SK-N-SH (cell line): ENCODE data around the gene PARD3B. TPM values are rescaled to one million over a fixed set of nuclear protein-coding genes. Genes with fewer than 3 reads are reported as not detected.
A peak's percentile ranks its signal among the peaks of the same experiment; 100 is the strongest.

Experiments
- CTCF ChIA-PET: fragments of 300-600, 350-600 bp; formaldehyde crosslinking; extraction: SDS; loops from one replicate; lab custom pipeline; 2021; lab: Yijun Ruan, JAX
- POLR2A ChIA-PET: fragments of 350-600 bp; sonication (Branson Sonifier 250); formaldehyde crosslinking; extraction: SDS; loops from one replicate; lab custom pipeline; 2020; ENCODE audit warnings: antibody characterized with exemption, inconsistent platforms; lab: Yijun Ruan, JAX
- DNase-seq: peaks from one replicate; pipeline ENCODE4 v3.0.0; 2012
- H2AFZ ChIP-seq: fragments of 200-600 bp; sonication (generic); 2 replicates; pipeline ENCODE4 v1.8.1; 2016; ENCODE audit warnings: antibody characterized with exemption, mild to moderate bottlenecking, low read depth
- H3F3A ChIP-seq: fragments of 200-600 bp; sonication (generic); replicated peaks from 2 replicates; pipeline ENCODE3; 2016; ENCODE audit warnings: antibody characterized with exemption, mild to moderate bottlenecking; ENCODE audit not compliant: insufficient read depth
- H3K27ac ChIP-seq, 2 experiments: fragments of 200-500 bp in 1 of 2; fragments of 200-600 bp in 1 of 2; sonication (Bioruptor generic) in 1 of 2; sonication (generic), shearing (Covaris generic) in 1 of 2; 2 replicates each; pipeline versions ENCODE4 v1.5.1 to v1.6.1; 2014 to 2016; ENCODE audit warnings: low read depth in 2 of 2, inconsistent platforms in 1 of 2, low read length in 1 of 2, mild to moderate bottlenecking in 1 of 2, mixed read lengths in 1 of 2
- H3K27me3 ChIP-seq: fragments of 200-600 bp; sonication (generic), shearing (Covaris generic); 2 replicates; pipeline ENCODE4 v1.6.1; 2016; ENCODE audit warnings: mixed run types; ENCODE audit not compliant: insufficient read depth
- H3K36me3 ChIP-seq, 2 experiments: fragments of 200-500 bp in 1 of 2; fragments of 200-600 bp in 1 of 2; sonication (Bioruptor generic) in 1 of 2; sonication (generic) in 1 of 2; replicated peaks in 1 of 2; 2 replicates each; pipeline versions ENCODE3 to v1.5.1; 2014 to 2016; ENCODE audit warnings: low read length in 1 of 2, mild to moderate bottlenecking in 1 of 2; ENCODE audit not compliant: insufficient read depth in 2 of 2, control insufficient read depth in 1 of 2
- H3K4me1 ChIP-seq, 2 experiments: fragments of 200-500 bp in 1 of 2; fragments of 200-600 bp in 1 of 2; sonication (Bioruptor generic) in 1 of 2; sonication (generic), shearing (Covaris generic) in 1 of 2; 2 replicates each; pipeline versions ENCODE4 v1.5.1 to v1.6.1; 2014 to 2016; ENCODE audit warnings: low read depth in 1 of 2, low read length in 1 of 2, mixed run types in 1 of 2; ENCODE audit not compliant: insufficient read depth in 2 of 2, control insufficient read depth in 1 of 2
- H3K4me2 ChIP-seq: fragments of 200-600 bp; sonication (generic), shearing (Covaris generic); 2 replicates; pipeline ENCODE4 v1.6.1; 2017; ENCODE audit warnings: mixed run types
- H3K4me3 ChIP-seq, 2 experiments: fragments of 200-500 bp in 1 of 2; fragments of 200-600 bp in 1 of 2; sonication (Bioruptor generic) in 1 of 2; sonication (generic), shearing (Covaris generic) in 1 of 2; 2 replicates each; pipeline versions ENCODE4 v1.5.1 to v1.8.1; 2014 to 2016; ENCODE audit warnings: low read depth in 2 of 2, inconsistent platforms in 1 of 2, low read length in 1 of 2, mild to moderate bottlenecking in 1 of 2, mixed read lengths in 1 of 2, moderate library complexity in 1 of 2
- H3K79me2 ChIP-seq: fragments of 200-600 bp; sonication (generic); 2 replicates; pipeline ENCODE4 v1.8.1; 2017; ENCODE audit warnings: mild to moderate bottlenecking; ENCODE audit not compliant: insufficient read depth
- H3K9ac ChIP-seq: fragments of 200-600 bp; sonication (generic); 2 replicates; pipeline ENCODE4 v1.6.1; 2017; ENCODE audit warnings: mixed run types
- H3K9me2 ChIP-seq: fragments of 200-600 bp; sonication (generic); 2 replicates; pipeline ENCODE4 v1.6.1; 2017; ENCODE audit warnings: mixed run types
- H3K9me3 ChIP-seq: fragments of 200-600 bp; sonication (generic); 2 replicates; pipeline ENCODE4 v1.6.1; 2017; ENCODE audit warnings: mixed run types, mild to moderate bottlenecking, moderate library complexity
- H4K20me1 ChIP-seq: fragments of 200-600 bp; sonication (generic); 2 replicates; pipeline ENCODE4 v1.6.1; 2017; ENCODE audit warnings: mild to moderate bottlenecking, mixed run types; ENCODE audit not compliant: insufficient read depth
- CHD2 ChIP-seq: fragments of 150-350 bp; IDR thresholded peaks from 2 replicates; pipeline ENCODE4 v1.6.1; 2018; ENCODE audit warnings: low read length; ENCODE audit not compliant: partially characterized antibody
- ELF1 ChIP-seq: IDR thresholded peaks from 2 replicates; pipeline ENCODE4 v1.4.0; 2012
- EP300 ChIP-seq, 2 experiments: IDR thresholded peaks; 2 replicates each; pipeline versions ENCODE4 v1.4.0 to v1.6.1; 2012; ENCODE audit warnings: borderline replicate concordance in 1 of 2, low read depth in 1 of 2, low read length in 1 of 2
- EZH2phosphoT487 ChIP-seq: fragments of 200-600 bp; sonication (generic); IDR thresholded peaks from 2 replicates; pipeline ENCODE4 v1.6.1; 2017; ENCODE audit warnings: low read depth, mixed run types, mild to moderate bottlenecking, antibody characterized with exemption, moderate library complexity, borderline replicate concordance
- FOSL2 ChIP-seq: IDR thresholded peaks from 2 replicates; pipeline ENCODE4 v1.4.0; 2012; ENCODE audit warnings: low read depth, mild to moderate bottlenecking, moderate library complexity, borderline replicate concordance
- FOXJ3 ChIP-seq: sonication (generic); formaldehyde crosslinking; IDR thresholded peaks from 2 replicates; pipeline ENCODE4 v1.5.1; 2020; ENCODE audit warnings: mild to moderate bottlenecking, missing genetic modification reagents
- GABPA ChIP-seq: IDR thresholded peaks from 2 replicates; pipeline ENCODE4 v1.4.0; 2012; ENCODE audit warnings: low read depth, mild to moderate bottlenecking
- JUND ChIP-seq: IDR thresholded peaks from 2 replicates; pipeline ENCODE4 v1.4.0; 2012
- MEF2A ChIP-seq: IDR thresholded peaks from 2 replicates; pipeline ENCODE4 v1.4.0; 2012; ENCODE audit warnings: low read depth, borderline replicate concordance
- MXI1 ChIP-seq: IDR thresholded peaks from 2 replicates; pipeline ENCODE4 v1.6.1; 2012; ENCODE audit warnings: mild to moderate bottlenecking, low read depth, low read length, improper control_type of control experiment
- NFIC ChIP-seq: IDR thresholded peaks from 2 replicates; pipeline ENCODE4 v1.4.0; 2012; ENCODE audit warnings: borderline replicate concordance
- NRF1 ChIP-seq: IDR thresholded peaks from 2 replicates; pipeline ENCODE4 v1.6.1; 2012; ENCODE audit warnings: low read depth, mild to moderate bottlenecking, low read length
- RAD21 ChIP-seq: IDR thresholded peaks from 2 replicates; pipeline ENCODE4 v1.6.1; 2012; ENCODE audit warnings: mild to moderate bottlenecking, low read length
- RCOR1 ChIP-seq: fragments of 150-350 bp; IDR thresholded peaks from 2 replicates; pipeline ENCODE4 v1.6.1; 2017; ENCODE audit warnings: antibody characterized with exemption, low read length
- RXRA ChIP-seq: IDR thresholded peaks from 2 replicates; pipeline ENCODE4 v1.4.0; 2012; ENCODE audit warnings: low read depth, mild to moderate bottlenecking, borderline replicate concordance
- SIN3A ChIP-seq: IDR thresholded peaks from 2 replicates; pipeline ENCODE4 v1.6.1; 2012; ENCODE audit warnings: low read depth, mild to moderate bottlenecking, low read length, moderate library complexity, borderline replicate concordance
- SMC3 ChIP-seq: IDR thresholded peaks from 2 replicates; pipeline ENCODE4 v1.6.1; 2012; ENCODE audit warnings: low read depth, low read length, improper control_type of control experiment
- TAF1 ChIP-seq: IDR thresholded peaks from 2 replicates; pipeline ENCODE4 v1.6.1; 2012; ENCODE audit warnings: low read depth, mild to moderate bottlenecking, low read length, moderate library complexity, borderline replicate concordance
- WGBS: methylation state at CpG from one replicate; pipeline ENCODE4 v1.1.6; 2017; ENCODE audit warnings: low lambda C conversion rate; 5-methylcytosine and 5-hydroxymethylcytosine counted together
- polyA plus RNA-seq, 3 experiments: library from polyadenylated mRNA; depleted of rRNA; stranded (reverse); fragments of >200 nt; gene quantifications; 2 replicates each; pipeline ENCODE4 v1.2.3, GENCODE V29; 2012
- TF ChIP-seq, protein P1 (sequence below): fragments of 200-600 bp; sonication (generic); IDR thresholded peaks from 2 replicates; pipeline ENCODE4 v1.6.1; 2017; ENCODE audit warnings: antibody characterized with exemption, mild to moderate bottlenecking, moderate library complexity
- TF ChIP-seq, protein P2 (sequence below): IDR thresholded peaks from 2 replicates; pipeline ENCODE4 v1.4.0; 2012; ENCODE audit warnings: low read depth, borderline replicate concordance
- TF ChIP-seq, protein P3 (sequence below): fragments of 150-350 bp; IDR thresholded peaks from 2 replicates; pipeline ENCODE4 v1.6.1; 2016; ENCODE audit warnings: mild to moderate bottlenecking, low read depth, low read length
- TF ChIP-seq, protein P4 (sequence below): fragments of 150-350 bp; IDR thresholded peaks from 2 replicates; pipeline ENCODE4 v1.6.1; 2017; ENCODE audit warnings: antibody characterized with exemption, low read length, low read depth, borderline replicate concordance
- TF ChIP-seq, protein P5 (sequence below): IDR thresholded peaks from 2 replicates; pipeline ENCODE4 v1.4.0; 2012; ENCODE audit warnings: low read depth, borderline replicate concordance
- TF ChIP-seq, protein P6 (sequence below): IDR thresholded peaks from 2 replicates; pipeline ENCODE4 v1.4.0; 2012; ENCODE audit warnings: low read depth

Gene PARD3B
- polyA plus RNA-seq, 1 of the 3 experiments (the other 2 are of a cell fraction): 0.87 TPM

DNA sequence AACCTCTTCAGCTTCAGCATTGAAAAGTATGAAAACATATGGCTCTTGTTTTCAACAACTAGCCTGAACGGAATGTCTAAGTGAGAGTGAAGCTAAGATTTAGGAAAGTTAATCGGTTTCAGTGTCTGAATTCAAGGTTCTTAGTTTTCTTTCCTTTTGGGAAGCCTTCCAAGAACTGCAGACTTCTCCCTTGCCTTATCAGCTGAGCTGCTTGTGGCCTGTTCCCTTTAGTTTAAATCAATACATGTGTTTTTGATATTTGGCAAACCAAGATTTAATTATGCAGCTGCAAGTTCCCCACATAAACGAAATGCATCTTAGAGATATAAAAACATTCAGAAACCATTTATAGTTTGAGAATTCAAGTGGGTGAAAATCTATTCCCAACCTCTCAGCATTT, 862.7 kb downstream of the PARD3B start:
- Histone ChIP-seq H3K27me3 (no peaks in the 10 kb centered on the region), H3K27ac (peak overlapping the region; percentile 74 to 92), H3K79me2 (no peaks in the 10 kb centered on the region), H3K4me3 (peak overlapping the region in 1 of 2 experiments; percentile 27; a peak in 1 of 4 replicates), H3K9me2 (no peaks in the 10 kb centered on the region), H3K4me2 (peak overlapping the region; percentile 57; the same call in 1 of the 2 replicates), H3F3A (peaks cover 46% of the 10 kb centered on the region), H2AFZ (peak overlapping the region; percentile 58; the same call in 1 of the 2 replicates), H4K20me1 (peaks cover 4% of the 10 kb centered on the region), H3K9me3 (no peaks in the 10 kb centered on the region), H3K36me3 (no peaks in the 10 kb centered on the region), H3K9ac (0 out of 2 replicates have a peak overlapping the region, but pooled peaks have one; percentile 6), H3K4me1 (peaks cover 14 to 23% of the 10 kb centered on the region in 2 experiments)
- peak; percentile 21 for DNase-seq
- ChIA-PET CTCF (no interaction called here), POLR2A (no interaction called here)
- 1% methylated on average over 3 of the region's 3 CpGs for WGBS
- TF ChIP-seq EP300 (IDR thresholded peaks at IDR 0.05; ENCODE audit: borderline replicate concordance in 1 of 2, low read depth in 1 of 2, low read length in 1 of 2) (peak; percentile 91 to 92), MEF2A (0 out of 2 replicates have a peak, but pooled peaks have one; percentile 50), GABPA (no peak), FOXJ3 (CRISPR knock-in tag) (peak; percentile 81; the same call in 1 of the 2 replicates), NFIC (peak; percentile 92), EZH2phosphoT487 (no peak), TAF1 (no peak), CHD2 (peak; percentile 56), SMC3 (no peak), JUND (peak; percentile 73), RXRA (peak; percentile 39; the same call in 1 of the 2 replicates), MXI1 (no peak), ELF1 (no peak), FOSL2 (peak; percentile 37; the same call in 1 of the 2 replicates), RAD21 (no peak; the same call in 1 of the 2 replicates), NRF1 (no peak), RCOR1 (peak; percentile 86), SIN3A (peak; percentile 47; the same call in 1 of the 2 replicates)
- TF ChIP-seq, protein P1, sequence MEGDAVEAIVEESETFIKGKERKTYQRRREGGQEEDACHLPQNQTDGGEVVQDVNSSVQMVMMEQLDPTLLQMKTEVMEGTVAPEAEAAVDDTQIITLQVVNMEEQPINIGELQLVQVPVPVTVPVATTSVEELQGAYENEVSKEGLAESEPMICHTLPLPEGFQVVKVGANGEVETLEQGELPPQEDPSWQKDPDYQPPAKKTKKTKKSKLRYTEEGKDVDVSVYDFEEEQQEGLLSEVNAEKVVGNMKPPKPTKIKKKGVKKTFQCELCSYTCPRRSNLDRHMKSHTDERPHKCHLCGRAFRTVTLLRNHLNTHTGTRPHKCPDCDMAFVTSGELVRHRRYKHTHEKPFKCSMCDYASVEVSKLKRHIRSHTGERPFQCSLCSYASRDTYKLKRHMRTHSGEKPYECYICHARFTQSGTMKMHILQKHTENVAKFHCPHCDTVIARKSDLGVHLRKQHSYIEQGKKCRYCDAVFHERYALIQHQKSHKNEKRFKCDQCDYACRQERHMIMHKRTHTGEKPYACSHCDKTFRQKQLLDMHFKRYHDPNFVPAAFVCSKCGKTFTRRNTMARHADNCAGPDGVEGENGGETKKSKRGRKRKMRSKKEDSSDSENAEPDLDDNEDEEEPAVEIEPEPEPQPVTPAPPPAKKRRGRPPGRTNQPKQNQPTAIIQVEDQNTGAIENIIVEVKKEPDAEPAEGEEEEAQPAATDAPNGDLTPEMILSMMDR: no peak
- TF ChIP-seq, protein P2, sequence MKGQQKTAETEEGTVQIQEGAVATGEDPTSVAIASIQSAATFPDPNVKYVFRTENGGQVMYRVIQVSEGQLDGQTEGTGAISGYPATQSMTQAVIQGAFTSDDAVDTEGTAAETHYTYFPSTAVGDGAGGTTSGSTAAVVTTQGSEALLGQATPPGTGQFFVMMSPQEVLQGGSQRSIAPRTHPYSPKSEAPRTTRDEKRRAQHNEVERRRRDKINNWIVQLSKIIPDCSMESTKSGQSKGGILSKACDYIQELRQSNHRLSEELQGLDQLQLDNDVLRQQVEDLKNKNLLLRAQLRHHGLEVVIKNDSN: no peak
- TF ChIP-seq, protein P3, sequence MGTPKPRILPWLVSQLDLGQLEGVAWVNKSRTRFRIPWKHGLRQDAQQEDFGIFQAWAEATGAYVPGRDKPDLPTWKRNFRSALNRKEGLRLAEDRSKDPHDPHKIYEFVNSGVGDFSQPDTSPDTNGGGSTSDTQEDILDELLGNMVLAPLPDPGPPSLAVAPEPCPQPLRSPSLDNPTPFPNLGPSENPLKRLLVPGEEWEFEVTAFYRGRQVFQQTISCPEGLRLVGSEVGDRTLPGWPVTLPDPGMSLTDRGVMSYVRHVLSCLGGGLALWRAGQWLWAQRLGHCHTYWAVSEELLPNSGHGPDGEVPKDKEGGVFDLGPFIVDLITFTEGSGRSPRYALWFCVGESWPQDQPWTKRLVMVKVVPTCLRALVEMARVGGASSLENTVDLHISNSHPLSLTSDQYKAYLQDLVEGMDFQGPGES: no peak
- TF ChIP-seq, protein P4, sequence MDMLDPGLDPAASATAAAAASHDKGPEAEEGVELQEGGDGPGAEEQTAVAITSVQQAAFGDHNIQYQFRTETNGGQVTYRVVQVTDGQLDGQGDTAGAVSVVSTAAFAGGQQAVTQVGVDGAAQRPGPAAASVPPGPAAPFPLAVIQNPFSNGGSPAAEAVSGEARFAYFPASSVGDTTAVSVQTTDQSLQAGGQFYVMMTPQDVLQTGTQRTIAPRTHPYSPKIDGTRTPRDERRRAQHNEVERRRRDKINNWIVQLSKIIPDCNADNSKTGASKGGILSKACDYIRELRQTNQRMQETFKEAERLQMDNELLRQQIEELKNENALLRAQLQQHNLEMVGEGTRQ: no peak
- TF ChIP-seq, protein P5, sequence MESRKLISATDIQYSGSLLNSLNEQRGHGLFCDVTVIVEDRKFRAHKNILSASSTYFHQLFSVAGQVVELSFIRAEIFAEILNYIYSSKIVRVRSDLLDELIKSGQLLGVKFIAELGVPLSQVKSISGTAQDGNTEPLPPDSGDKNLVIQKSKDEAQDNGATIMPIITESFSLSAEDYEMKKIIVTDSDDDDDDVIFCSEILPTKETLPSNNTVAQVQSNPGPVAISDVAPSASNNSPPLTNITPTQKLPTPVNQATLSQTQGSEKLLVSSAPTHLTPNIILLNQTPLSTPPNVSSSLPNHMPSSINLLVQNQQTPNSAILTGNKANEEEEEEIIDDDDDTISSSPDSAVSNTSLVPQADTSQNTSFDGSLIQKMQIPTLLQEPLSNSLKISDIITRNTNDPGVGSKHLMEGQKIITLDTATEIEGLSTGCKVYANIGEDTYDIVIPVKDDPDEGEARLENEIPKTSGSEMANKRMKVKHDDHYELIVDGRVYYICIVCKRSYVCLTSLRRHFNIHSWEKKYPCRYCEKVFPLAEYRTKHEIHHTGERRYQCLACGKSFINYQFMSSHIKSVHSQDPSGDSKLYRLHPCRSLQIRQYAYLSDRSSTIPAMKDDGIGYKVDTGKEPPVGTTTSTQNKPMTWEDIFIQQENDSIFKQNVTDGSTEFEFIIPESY: no peak
- TF ChIP-seq, protein P6, sequence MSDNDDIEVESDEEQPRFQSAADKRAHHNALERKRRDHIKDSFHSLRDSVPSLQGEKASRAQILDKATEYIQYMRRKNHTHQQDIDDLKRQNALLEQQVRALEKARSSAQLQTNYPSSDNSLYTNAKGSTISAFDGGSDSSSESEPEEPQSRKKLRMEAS: peak; percentile 20; the same call in 1 of the 2 replicates
